GM10248 (cell line): ENCODE results near the gene PCMTD2.

Source experiments
- CTCF ChIA-PET: fragments of 300-600 bp; sonication (Branson Sonifier 250); formaldehyde crosslinking; extraction: SDS; loops from one replicate; lab custom pipeline; 2021; ENCODE audit warnings: antibody characterized with exemption; lab: Yijun Ruan, JAX
- POLR2A ChIA-PET: fragments of 350-650 bp; sonication (Branson Sonifier 250); formaldehyde crosslinking; extraction: SDS; loops from one replicate; lab custom pipeline; 2020; ENCODE audit warnings: antibody characterized with exemption; lab: Yijun Ruan, JAX
- DNase-seq: peaks from one replicate; pipeline ENCODE4 v3.0.0; 2012; ENCODE audit errors: extremely low spot score
- CTCF ChIP-seq: IDR thresholded peaks from 2 replicates; pipeline ENCODE4 v1.5.1; 2012; ENCODE audit warnings: mild to moderate bottlenecking, low read depth; ENCODE audit errors: extremely low read depth, missing control alignments, control extremely low read depth

Gene PCMTD2

GRCh38 chr20:64245746-64246595 lies 9.6 kb upstream of the PCMTD2 start:
- no peak for DNase-seq
- POLR2A ChIA-PET: no interaction called here
- CTCF ChIA-PET: interaction anchor here (0.5 to 1.6 kb wide), 4 partner anchors 22 to 378 kb away, joined by 3 to 5 read pairs (median 4); no protein-coding TSS in a partner anchor
- TF ChIP-seq CTCF: no peak

- ChIA-PET POLR2A (no interaction called here), CTCF (interaction anchor here (0.8 to 1.6 kb wide), 3 partner anchors 9 to 39 kb away, joined by 3 to 6 read pairs (median 5); partner anchors contain the start of gene PCMTD2)
- TF ChIP-seq CTCF: no peak
- DNase-seq: no peak
Measured at GRCh38 chr20:64246616-64247306, 8.8 kb upstream of the PCMTD2 start.

- CTCF ChIA-PET: interaction anchor here (0.8 to 1.6 kb wide), 3 partner anchors 8 to 39 kb away, joined by 3 to 6 read pairs (median 5); partner anchors contain the start of gene PCMTD2
- POLR2A ChIA-PET: no interaction called here
- no peak for DNase-seq
- TF ChIP-seq CTCF: no peak
Measured at GRCh38 chr20:64247307-64247618, 8.3 kb upstream of the PCMTD2 start.

- DNase-seq: no peak
- ChIA-PET POLR2A (no interaction called here), CTCF (interaction anchor here (1.6 kb wide), 1 partner anchor 23 kb away, joined by 3 read pairs; no protein-coding TSS in a partner anchor)
- no peak for TF ChIP-seq CTCF
Measured at GRCh38 chr20:64247970-64248841, 7.3 kb upstream of the PCMTD2 start.

- ChIA-PET POLR2A (no interaction called here), CTCF (interaction anchor here (1.6 kb wide), 1 partner anchor 21 kb away, joined by 3 read pairs; no protein-coding TSS in a partner anchor)
- no peak for DNase-seq
- TF ChIP-seq CTCF: no peak
Measured at GRCh38 chr20:64250027-64250426, 5.5 kb upstream of the PCMTD2 start.

GRCh38 chr20:64253000-64253383 lies 2.6 kb upstream of the PCMTD2 start:
- ChIA-PET POLR2A (no interaction called here), CTCF (interaction anchor here (0.9 to 12.0 kb wide), 4 partner anchors 11 to 31 kb away, joined by 3 to 122 read pairs (median 6); no protein-coding TSS in a partner anchor)
- DNase-seq: no peak
- TF ChIP-seq CTCF: no peak
